GM13976 (cell line): ENCODE measurements around the gene CAMKMT.

ENCODE experiments used
- DNase-seq: peaks from one replicate; pipeline ENCODE4 v3.0.0; 2012; ENCODE audit warnings: low spot score
- CTCF ChIP-seq: IDR thresholded peaks from 2 replicates; pipeline ENCODE4 v1.5.1; 2012; ENCODE audit warnings: borderline replicate concordance, mild to moderate bottlenecking; ENCODE audit not compliant: insufficient read depth; ENCODE audit errors: extremely low read depth, missing control alignments, control extremely low read depth
- in situ Hi-C: fragments of 300-500 bp; cut with MboI; formaldehyde crosslinking; loops from one replicate; pipeline ENCODE4 v1.12.0; 2022; ENCODE audit warnings: low sequenced_read_pairs, mixed read lengths, inconsistent platforms; ENCODE audit not compliant: unreplicated experiment

CAMKMT gene

GRCh38 chr2:44705356-44705755 is 343.6 kb downstream of the CAMKMT start:
- in situ Hi-C loops = no loop called here
- DNase-seq = no peak
- TF ChIP-seq CTCF = no peak

- DNase-seq = no peak
- TF ChIP-seq CTCF = no peak
- in situ Hi-C loops = no loop called here
These were observed 344.2 kb downstream of the CAMKMT start for GRCh38 chr2:44705876-44706480.

DNA sequence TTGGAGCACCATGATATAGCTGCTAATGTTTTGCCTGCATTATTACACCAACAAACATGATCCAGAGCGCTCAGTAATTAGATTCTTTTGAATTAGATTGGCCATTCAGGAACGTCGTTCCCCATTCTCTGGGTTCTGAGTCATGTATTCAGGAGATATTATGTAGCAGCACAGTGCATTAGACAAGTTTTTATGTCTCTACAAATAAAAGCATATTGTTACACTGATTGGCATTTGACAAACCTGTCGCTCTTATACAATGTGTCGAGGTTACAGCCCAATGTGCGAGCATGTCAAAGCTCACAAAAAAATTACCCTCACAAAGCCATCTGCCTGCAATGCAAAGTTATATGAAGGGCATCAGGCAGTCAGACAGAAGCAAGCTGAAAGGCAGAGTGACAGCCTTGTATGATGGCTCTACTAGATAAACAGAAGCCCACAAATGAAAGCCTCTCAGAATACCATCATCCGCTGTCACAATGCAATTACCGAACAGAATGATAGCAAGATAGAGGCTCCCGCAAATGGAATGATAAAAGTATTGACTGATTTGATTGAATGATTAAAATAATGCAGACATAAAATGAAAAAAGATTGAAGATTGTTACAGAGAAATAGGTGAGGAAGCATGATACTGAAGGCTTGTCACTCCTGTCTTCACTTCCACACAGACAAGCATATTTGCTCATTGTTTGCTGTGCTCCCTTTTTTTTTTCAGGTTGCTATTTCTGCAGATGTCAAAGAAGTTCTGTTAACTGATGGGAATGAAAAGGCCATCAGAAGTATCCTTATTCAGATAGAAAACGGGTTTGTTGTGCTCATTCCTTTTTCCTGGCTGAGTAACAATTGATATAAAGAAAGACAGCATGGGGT is 345.2 kb downstream of the CAMKMT start:
- DNase-seq = no peak
- in situ Hi-C loops = no loop called here
- no peak for TF ChIP-seq CTCF

GRCh38 chr2:44707945-44708660 is 346.4 kb downstream of the CAMKMT start:
- in situ Hi-C loops = no loop called here
- TF ChIP-seq CTCF = no peak
- no peak for DNase-seq

DNA sequence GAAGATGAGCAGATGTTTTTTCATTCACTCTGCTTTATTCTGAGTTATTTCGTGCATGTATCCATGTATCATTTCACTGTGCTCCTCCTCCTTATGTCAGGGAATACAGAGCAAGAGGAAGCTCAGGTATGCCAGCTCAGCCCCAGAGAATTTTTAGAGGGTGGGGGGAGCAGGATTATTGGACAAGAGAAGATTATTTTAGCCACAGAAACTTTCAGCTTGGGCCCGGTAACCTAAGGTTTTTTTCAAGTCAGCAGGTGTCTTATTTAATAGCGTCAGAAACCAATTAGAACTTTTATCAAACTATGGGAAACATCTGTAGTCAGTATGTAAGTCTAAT is 346.9 kb downstream of the CAMKMT start:
- DNase-seq = no peak
- TF ChIP-seq CTCF = no peak
- in situ Hi-C loops = no loop called here

- no peak for DNase-seq
- in situ Hi-C loops = no loop called here
- no peak for TF ChIP-seq CTCF
These were observed 351.4 kb downstream of the CAMKMT start for GRCh38 chr2:44713170-44713569.
